HepG2 (cell line): Measurements from ENCODE around the gene MTX2.

ENCODE experiments used
- PBX3 ChIP-seq: sonication (generic); formaldehyde crosslinking; IDR thresholded peaks from 2 replicates; pipeline ENCODE4 v1.8.1; 2023; ENCODE audit warnings: missing genetic modification reagents, inconsistent platforms, borderline replicate concordance
- RAD21 ChIP-seq: fragments of 450-650 bp; formaldehyde crosslinking; IDR thresholded peaks from 2 replicates; pipeline ENCODE4 v1.5.0; 2020; ENCODE audit warnings: mild to moderate bottlenecking
- SRF ChIP-seq: IDR thresholded peaks from 2 replicates; pipeline ENCODE4 v1.6.1; 2011; ENCODE audit warnings: mild to moderate bottlenecking, low read depth, low read length, moderate library complexity
- ZNF143 ChIP-seq: sonication (generic); formaldehyde crosslinking; IDR thresholded peaks from 2 replicates; pipeline ENCODE4 v1.4.0; 2020; ENCODE audit warnings: missing genetic modification reagents
- ZNF260 ChIP-seq: sonication (generic); formaldehyde crosslinking; IDR thresholded peaks from 2 replicates; pipeline ENCODE4 v1.4.0; 2020; ENCODE audit warnings: missing genetic modification reagents, low read depth, mild to moderate bottlenecking, borderline replicate concordance
- TF ChIP-seq, protein P1 (sequence below): sonication (generic); formaldehyde crosslinking; IDR thresholded peaks from 2 replicates; pipeline ENCODE4 v1.5.0; 2020; ENCODE audit warnings: mild to moderate bottlenecking, missing genetic modification reagents, moderate library complexity
- TF ChIP-seq, protein P2 (sequence below): sonication (generic); formaldehyde crosslinking; IDR thresholded peaks from 2 replicates; pipeline ENCODE4 v1.4.0; 2020; ENCODE audit warnings: missing genetic modification reagents, borderline replicate concordance

DNA sequence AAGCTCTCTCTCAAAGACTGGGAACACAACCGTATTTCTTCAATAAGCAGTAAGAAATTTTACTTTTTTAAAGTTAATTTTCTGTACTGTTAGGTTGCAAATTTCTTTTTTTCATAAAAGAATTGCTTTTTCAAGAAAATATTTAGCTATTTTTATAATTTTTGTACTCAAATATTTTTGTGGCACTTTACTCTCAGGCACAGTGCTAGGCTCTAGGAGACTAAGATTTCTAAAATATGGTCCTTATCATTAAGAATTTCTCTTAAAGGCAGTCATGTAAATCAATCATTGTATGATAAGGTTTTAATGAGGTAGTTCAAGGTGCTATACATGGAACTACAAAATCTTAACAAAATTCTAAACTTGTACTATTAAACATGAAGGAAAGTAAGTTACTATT, 61.4 kb downstream of the MTX2 start:
- TF ChIP-seq ZNF143 (CRISPR knock-in tag): no peak
- no peak for TF ChIP-seq ZNF260 (CRISPR knock-in tag)
- no peak for TF ChIP-seq SRF
- TF ChIP-seq, protein P1, sequence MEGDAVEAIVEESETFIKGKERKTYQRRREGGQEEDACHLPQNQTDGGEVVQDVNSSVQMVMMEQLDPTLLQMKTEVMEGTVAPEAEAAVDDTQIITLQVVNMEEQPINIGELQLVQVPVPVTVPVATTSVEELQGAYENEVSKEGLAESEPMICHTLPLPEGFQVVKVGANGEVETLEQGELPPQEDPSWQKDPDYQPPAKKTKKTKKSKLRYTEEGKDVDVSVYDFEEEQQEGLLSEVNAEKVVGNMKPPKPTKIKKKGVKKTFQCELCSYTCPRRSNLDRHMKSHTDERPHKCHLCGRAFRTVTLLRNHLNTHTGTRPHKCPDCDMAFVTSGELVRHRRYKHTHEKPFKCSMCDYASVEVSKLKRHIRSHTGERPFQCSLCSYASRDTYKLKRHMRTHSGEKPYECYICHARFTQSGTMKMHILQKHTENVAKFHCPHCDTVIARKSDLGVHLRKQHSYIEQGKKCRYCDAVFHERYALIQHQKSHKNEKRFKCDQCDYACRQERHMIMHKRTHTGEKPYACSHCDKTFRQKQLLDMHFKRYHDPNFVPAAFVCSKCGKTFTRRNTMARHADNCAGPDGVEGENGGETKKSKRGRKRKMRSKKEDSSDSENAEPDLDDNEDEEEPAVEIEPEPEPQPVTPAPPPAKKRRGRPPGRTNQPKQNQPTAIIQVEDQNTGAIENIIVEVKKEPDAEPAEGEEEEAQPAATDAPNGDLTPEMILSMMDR (CRISPR knock-in tag): no peak
- TF ChIP-seq, protein P2, sequence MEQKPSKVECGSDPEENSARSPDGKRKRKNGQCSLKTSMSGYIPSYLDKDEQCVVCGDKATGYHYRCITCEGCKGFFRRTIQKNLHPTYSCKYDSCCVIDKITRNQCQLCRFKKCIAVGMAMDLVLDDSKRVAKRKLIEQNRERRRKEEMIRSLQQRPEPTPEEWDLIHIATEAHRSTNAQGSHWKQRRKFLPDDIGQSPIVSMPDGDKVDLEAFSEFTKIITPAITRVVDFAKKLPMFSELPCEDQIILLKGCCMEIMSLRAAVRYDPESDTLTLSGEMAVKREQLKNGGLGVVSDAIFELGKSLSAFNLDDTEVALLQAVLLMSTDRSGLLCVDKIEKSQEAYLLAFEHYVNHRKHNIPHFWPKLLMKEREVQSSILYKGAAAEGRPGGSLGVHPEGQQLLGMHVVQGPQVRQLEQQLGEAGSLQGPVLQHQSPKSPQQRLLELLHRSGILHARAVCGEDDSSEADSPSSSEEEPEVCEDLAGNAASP (CRISPR knock-in tag): no peak
- no peak for TF ChIP-seq RAD21 (CRISPR knock-in tag)
- TF ChIP-seq PBX3 (CRISPR knock-in tag): no peak
